NT2/D1 (cell line): ENCODE data around the gene APOBR.

Source experiments
- YY1 ChIP-seq: IDR thresholded peaks from 2 replicates; pipeline ENCODE4 v1.6.1; 2011; ENCODE audit not compliant: insufficient read length, insufficient read depth
- ZNF274 ChIP-seq: IDR thresholded peaks from 2 replicates; pipeline ENCODE4 v1.6.1; 2011; ENCODE audit warnings: mild to moderate bottlenecking, low read depth, low read length

GRCh38 chr16:28486266-28486665 is 8.2 kb upstream of the APOBR start:
- TF ChIP-seq YY1 (no peak), ZNF274 (no peak)
